Midbrain (tissue), 1 donor: Measurements from ENCODE around the gene GRK3.
A peak's percentile ranks its signal among the peaks of the same experiment; 100 is the strongest.

Experiments
- DNase-seq: peaks from one replicate; lab custom pipeline; 2025; lab: John Stamatoyannopoulos, UW

The GRK3 gene

GRCh38 chr22:25626624-25626990, 62.1 kb downstream of the GRK3 start:
- no peak for DNase-seq

GRCh38 chr22:25627271-25627852, 62.9 kb downstream of the GRK3 start:
- DNase-seq, result no peak

- DNase-seq, result no peak
Measured at GRCh38 chr22:25628494-25628893, 64.0 kb downstream of the GRK3 start.

- DNase-seq, result no peak
Measured at GRCh38 chr22:25629613-25630012, 65.1 kb downstream of the GRK3 start.

GRCh38 chr22:25630447-25630846, 66.0 kb downstream of the GRK3 start:
- peak; percentile 18 for DNase-seq

- no peak for DNase-seq
Measured at GRCh38 chr22:25636323-25636722, 71.8 kb downstream of the GRK3 start.

GRCh38 chr22:25637032-25637431, 72.6 kb downstream of the GRK3 start:
- DNase-seq, result no peak

GRCh38 chr22:25637672-25638071, 73.2 kb downstream of the GRK3 start:
- DNase-seq, result no peak

GRCh38 chr22:25638638-25639037, 74.2 kb downstream of the GRK3 start:
- no peak for DNase-seq

GRCh38 chr22:25641650-25642049, 77.2 kb downstream of the GRK3 start:
- no peak for DNase-seq

GRCh38 chr22:25643232-25644000, 78.9 kb downstream of the GRK3 start:
- no peak for DNase-seq

GRCh38 chr22:25644122-25644521, 79.6 kb downstream of the GRK3 start:
- DNase-seq, result no peak

- no peak for DNase-seq
Measured at GRCh38 chr22:25645266-25645665, 80.8 kb downstream of the GRK3 start.

GRCh38 chr22:25645964-25646363, 81.5 kb downstream of the GRK3 start:
- DNase-seq, result no peak

GRCh38 chr22:25650833-25651232, 86.4 kb downstream of the GRK3 start:
- no peak for DNase-seq

GRCh38 chr22:25651332-25652085, 87.0 kb downstream of the GRK3 start:
- no peak for DNase-seq

GRCh38 chr22:25654676-25655075, 90.2 kb downstream of the GRK3 start:
- no peak for DNase-seq

GRCh38 chr22:25655371-25655935, 91.0 kb downstream of the GRK3 start:
- DNase-seq, result no peak

- no peak for DNase-seq
Measured at GRCh38 chr22:25656724-25657123, 92.2 kb downstream of the GRK3 start.

- no peak for DNase-seq
Measured at GRCh38 chr22:25658633-25659032, 94.2 kb downstream of the GRK3 start.

- DNase-seq, result no peak
Measured at GRCh38 chr22:25659413-25659812, 94.9 kb downstream of the GRK3 start.

GRCh38 chr22:25660336-25660735, 95.9 kb downstream of the GRK3 start:
- DNase-seq, result no peak

GRCh38 chr22:25661073-25661472, 96.6 kb downstream of the GRK3 start:
- DNase-seq, result no peak
